Ecto neural progenitor cell (in vitro differentiated cells): ENCODE results near the gene SOWAHC.
"Not testable (repeated sequence)": the region's sequence is repeated elsewhere in the genome, so short reads cannot be mapped to it uniquely, and the experiment has no call there.

ENCODE experiments used
- DNase-seq: peaks from one replicate; pipeline ENCODE4 v3.0.0-alpha.2; 2018; ENCODE audit warnings: low spot score

SOWAHC gene

DNA sequence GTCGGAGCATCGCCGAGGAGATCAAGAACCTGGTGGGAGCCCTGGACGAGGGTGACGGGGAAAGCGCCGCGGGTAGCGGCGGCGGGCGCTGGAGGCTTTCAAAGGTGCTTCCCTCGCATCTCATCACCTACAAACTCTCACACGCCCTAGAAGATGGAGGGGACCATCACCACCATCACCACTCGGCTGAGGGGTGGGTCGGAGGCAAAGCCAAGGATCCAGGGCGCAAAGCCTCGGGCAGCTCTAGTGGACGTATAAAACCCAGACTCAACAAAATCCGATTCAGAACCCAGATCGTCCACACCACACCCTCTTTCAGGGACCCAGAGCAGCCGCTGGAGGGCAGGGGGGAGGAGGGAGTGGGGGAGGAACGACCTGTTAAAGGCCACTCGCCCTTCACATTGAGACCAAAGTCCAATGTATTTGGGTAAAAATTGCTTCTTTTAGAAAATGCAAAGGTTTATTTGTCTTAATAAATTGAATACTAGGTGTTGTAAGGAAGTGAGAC lies 1.5 kb downstream of the SOWAHC start:
- no peak for DNase-seq

DNA sequence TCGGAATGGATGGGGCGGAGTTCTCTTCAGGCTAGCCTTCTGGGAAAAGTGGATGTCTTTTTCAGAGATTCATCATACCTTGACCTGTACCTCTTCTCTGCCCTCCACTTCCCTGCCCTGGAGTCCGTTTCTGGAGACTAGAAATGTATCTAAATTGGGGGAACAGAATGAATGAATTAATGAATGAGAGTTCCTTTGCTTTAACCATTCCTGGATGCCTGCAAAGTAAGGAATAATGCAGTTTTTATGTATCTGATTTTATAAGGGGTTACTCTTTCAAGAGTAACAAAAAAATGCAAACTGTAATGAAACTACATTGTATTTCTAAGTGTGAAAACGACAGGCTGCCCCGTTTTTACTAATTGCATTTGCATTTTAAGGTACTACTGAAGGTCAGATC lies 2.0 kb downstream of the SOWAHC start:
- no peak for DNase-seq

DNA sequence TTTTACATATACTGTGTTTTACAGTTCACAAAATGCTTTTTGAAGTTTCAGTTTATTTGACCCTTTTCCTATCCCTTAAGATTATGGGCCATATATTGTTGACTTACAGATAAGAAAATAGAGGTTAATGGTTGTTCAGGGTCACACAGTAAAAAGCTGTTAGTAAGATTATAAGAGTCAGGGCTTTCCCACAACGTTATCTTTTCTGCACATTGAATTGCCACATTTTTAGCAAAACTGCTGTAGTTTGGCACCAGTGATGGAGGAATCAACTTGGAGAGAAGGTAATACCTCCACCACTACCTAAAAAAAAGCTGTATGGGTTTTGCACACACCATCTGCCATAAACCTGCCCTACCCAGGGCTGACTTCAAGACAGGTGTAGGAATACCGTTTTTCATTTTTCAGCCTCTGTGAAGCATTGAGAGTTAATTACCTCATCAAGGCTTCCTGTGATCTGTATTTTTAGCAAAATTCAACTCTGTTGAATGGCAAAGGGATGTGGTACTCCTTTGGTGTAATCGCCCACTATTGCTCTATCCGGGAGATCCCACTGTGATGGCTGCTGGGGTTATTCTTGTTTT lies 5.0 kb downstream of the SOWAHC start:
- DNase-seq, result no peak

DNA sequence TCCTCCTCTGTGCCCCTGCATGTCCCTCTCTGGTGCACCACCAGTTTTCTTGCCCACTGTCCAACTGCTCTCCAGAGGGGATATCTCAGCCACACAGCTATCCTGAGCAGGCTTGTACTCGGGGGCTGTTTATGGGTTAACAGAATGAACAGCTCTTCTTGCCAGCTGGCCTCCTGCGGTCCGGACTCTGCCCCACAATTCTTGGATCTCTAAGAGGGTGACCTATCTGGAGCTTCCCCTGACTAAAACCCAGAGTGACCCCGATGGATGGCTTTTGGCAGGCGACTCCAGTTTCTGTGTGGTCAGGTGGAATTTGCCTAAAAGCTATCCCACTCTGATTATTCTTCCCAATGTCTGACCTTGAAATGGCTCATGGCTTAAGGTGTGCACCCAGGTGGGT lies 9.1 kb downstream of the SOWAHC start:
- DNase-seq, result no peak

DNA sequence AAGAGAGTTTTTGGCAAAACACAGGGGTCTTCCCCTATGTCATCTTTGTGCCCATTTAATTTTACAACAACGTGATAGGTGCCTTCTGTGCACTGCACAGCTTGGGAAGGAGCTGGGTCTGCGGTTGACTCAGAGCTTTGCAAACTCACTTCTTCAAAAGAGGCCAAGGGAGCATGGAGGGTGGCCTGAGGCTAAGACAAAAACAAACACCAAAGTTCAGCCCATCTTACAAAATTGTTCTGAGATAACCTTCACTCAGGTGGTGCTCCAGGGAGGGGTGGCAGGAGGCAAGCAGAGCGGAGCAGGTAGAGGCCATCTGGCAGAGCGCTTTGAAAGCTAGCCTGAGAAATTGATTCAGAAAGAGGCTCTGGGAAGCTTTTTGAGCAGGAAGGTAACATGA lies 9.8 kb downstream of the SOWAHC start:
- DNase-seq, result no peak

DNA sequence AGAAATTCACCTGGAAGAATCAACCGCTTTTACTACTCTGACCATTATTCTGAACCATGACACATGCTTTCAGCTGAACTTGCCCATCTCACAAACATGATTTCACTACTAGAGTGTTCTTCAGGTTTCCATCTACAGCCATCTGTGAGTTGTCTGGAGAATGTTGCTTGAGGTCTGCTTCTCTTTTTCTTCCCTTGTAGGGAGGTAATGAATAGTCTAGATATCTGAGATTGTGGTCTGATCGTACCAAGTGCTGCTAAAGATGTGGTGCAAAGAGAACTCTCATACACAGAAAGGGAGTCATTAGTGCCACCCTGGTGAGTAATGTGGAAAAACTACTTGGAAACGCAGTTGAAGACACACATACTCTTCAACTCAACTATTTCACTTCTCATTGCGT lies 10.2 kb downstream of the SOWAHC start:
- no peak for DNase-seq

DNA sequence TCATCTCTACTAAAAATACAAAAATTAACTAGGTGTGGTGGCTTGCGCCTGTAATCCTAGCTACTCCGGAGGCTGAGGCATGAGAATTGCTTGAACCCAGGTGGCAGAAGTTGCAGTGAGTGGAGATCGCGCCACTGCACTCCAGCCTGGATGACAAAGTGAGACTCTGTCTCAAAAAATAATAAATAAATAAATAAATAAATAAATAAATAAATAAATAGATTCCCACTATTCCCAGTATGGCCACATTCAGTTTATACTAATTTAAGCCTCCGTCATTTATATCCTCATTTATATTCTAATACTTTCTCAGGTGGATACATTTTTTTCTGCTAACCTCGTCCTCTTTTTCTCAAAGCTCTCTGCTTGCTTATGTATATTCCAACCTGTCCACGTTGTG lies 14.2 kb downstream of the SOWAHC start:
- not testable (repeated sequence) for DNase-seq

DNA sequence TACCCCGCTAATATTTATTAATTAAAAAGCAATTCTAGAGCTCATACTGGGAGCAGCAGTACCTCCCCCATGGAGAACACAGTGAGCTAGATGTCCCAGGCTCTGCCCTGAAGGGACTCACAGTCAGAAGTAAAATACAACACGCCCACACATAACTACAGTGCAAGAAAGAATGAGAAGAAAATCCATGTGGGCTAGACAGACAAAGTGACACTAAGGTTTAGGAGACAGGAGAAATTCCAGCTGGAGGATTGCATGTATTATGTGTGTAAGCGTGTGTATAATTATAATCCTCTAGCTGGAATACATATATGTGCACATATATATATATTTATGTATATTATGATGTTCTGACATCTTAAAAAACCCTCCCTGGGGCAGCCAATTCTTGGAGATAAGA lies 15.7 kb downstream of the SOWAHC start:
- DNase-seq, result no peak

DNA sequence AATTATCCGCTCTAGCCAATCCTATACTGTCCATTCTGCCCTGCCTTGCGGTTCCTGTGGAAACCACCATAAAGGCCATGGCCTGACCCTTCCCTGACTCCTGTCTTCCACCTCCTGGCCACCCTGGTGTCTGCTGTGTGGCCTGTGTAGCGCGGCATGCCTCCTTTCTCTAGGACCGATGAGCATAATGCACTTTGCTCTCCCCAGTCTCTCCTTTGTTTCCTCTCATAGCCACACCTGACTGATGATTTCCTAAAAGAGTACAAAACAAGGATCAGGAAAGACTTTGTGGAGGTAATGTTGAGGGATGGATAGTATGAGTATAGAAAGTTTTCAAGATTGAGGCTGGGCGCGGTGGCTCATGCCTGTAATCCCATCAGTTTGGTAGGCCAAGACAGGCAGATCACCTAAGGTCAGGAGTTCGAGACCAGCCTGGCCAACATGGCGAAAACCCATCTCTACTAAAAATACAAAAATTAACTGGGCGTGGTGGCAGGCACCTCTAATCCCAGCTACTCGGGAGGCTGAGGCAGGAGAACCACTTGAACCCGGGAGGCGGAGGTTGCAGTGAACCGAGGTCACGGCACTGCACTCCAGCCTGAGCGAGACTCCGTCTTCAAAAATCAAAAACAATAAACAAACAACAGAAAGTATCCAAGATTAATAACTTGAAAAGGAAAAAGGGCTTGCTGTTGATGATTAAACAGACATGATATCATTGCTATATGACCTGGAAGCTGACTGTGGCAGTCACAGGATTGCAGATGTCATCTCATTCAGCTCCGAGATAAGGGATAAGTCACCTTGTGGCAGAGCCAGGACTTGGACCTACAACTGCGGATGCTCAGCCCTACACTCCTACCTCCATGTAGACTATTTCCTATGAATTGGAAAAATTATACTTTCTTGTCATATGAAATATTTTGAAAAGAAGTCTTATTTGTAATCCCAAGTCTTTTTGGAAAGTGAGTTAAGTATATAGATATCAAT lies 16.6 kb downstream of the SOWAHC start:
- no peak for DNase-seq

DNA sequence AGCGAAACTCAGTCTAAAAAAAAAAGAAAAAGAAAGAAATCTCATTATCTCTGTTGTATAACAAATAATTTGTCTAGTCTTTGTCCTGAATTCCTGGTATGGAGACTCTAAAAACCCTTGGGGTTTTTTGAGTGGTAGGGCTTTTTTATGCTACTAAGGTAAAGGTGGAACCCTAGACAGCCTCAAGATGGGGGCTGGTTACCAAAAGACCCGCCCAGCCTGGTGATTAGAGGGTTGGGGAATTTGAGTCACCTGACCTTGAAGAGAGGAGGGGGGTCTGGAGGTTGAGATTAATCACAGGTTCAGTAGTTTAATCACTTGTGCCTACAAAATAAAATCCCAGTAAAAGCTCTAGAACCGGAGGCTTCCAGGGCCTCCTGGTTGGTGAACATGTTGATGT lies 17.6 kb downstream of the SOWAHC start:
- DNase-seq, result no peak

DNA sequence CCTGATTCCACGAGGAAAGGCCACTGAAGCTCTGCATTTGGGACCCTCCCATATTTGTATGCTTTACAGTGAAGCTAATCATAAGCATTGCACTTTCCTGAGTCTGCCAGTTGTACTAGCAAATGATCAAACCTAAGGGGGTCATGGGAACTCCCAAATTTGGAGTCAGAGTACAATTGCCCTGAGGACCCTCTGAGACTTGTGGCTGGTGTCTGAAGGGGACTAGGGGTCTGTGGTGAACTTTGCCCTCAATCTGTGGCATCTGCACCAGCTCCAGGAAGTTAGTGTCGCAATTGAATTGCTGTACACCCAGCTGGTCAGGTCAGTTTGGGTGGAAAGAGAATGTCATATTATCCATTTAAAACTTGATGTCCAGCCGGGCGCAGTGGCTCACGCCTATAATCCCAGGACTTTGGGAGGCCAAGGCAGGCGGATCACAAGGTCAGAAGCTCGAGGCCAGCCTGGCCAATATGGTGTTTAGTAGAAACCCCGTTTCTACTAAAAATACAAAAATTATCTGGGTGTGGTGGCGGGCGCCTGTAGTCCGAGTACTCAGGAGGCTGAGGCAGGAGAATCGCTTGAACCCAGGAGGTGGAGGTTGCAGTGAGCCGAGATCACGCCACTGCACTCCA lies 18.1 kb downstream of the SOWAHC start:
- no peak for DNase-seq

DNA sequence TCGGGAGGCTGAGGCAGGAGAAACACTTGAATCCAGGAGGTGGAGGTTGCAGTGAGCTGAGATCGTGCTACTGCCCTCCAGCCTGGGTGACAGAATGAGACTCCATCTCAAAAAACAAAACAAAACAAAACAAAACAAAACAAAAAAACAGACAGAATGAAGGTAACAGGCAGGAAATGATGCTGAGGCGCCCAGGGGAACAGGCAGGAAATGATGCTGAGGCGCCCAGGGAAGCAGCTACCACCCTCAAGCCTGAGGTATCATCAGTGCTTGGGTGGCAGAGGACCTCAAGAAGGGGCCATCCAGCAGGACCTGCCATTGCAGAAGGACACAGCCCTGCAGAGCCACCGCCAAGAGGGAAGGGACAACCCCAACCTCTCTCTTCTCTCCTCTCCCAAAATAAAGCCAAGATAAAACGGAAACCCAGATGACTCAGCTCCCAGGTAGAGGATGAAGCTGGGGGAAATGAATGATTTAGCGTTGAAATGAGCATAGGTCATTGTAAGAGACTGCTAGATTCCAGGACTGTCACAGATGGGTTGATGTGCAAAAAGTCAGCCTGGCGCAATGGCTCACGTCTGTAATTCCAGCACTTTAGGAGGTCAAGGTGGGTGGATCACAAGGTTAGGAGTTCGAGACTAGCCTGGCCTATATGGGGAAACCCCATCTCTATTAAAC lies 19.3 kb downstream of the SOWAHC start:
- DNase-seq, result no peak

DNA sequence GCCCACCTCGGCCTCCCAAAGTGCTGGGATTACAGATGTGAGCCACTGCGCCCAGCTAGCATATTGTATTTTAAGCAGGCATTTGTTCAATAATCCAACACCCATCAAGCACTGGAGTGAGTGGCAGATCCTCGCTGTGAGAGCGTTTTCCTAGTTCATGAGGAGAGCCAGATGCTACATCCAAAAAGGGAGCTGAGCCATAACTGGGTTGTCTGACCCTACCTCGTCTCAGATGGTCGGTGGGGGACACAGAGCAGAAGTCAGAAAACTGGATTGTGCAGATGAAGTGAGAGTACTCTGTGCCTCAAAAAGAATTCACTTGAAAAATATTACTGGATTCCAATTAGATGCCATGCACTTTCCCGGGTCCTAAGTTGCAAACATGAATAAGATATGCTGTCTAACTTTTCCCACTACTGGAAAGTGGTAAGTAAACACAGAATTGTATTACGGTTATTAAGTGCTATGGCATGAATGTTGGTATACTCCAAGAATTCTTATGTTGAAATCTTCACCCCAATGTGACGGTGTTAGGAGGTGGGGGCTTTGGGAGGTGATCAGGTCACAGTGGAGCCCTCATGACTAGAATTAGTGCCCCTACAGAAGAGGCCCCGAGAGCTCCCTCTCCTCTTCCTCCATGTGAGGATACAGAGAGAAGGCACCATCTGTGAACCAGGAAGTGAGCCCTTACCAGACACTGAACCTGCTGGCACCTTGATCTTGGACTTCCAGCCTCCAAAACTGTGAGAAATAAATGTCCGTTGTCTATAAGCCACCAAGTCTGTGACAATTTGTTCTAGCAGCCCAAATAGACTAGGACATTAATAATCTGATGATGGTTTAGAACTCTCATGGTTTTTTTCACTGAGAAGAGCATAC lies 21.5 kb downstream of the SOWAHC start:
- no peak for DNase-seq

DNA sequence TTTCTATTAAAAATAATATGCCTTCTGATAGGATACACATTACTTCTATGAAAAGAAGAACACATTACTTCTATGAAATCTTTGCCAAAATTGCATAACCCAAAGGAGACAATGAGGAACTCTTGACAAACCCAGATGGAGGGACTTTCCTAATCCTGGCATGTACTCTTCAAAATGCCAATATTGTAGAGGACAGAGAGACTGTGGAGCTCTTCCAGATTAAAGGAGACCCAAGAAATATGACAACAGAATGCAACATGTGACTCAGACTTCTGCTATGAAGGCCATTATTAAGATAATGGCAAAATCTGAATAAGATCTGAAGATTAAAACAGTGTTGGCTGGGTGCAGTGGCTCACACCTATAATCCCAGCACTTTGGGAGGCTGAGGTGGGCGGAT lies 22.2 kb downstream of the SOWAHC start:
- DNase-seq, result no peak

DNA sequence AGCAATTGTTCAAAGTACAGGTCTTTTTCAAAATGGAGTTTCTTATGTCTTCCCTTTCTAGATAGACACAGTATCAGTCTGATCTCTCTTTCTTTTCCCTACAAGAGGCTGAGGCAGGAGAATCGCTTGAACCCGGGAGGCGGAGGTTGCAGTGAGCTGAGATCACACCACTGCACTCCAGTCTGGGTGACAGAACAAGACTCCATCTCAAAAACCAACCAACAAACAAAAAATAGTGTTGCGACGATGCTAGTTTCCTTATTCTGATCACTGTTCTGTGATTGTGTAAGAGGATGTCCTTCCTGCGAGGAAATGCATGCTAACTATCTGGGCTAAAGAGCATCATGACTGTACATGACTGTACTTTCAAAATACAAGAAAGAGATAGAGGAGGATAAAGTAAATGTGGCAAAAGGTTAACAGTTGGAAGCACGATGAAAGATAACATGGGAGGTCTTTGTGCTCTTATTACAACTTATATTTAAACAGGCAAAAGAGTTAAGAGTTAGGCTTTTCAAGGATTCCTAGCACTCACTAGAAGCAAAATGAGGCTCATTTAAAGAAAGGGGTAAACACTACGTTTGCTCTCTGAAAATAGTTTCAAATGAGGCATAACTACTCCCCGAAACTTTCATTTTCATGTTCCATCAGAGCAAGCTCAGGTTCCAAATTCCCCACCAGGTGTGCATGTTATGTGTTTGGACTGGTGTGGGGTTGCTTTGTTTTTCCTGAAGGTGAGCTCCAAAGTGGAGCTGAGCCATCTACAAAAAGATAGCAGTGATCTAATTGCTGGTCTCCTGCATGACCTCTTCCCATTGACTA lies 23.8 kb downstream of the SOWAHC start:
- DNase-seq, result no peak

DNA sequence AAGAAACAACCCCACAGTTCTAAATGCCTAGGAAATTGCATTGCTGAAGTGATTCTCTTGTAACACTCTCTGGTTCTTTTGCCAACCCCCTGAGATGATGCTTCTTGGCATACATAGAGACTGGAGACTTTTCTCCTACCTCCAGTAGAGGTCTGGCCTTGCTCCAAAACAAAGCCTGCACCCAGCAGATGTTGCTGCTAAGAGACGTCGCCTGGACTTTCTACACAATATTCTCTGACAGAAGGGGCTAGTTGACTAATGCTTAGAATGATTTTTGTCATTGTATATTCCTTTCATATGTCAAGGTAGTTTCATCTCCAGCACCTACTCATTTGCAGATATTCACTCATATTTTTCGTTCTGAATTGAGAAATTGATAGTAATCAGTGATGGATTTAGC lies 24.6 kb downstream of the SOWAHC start:
- DNase-seq, result no peak

DNA sequence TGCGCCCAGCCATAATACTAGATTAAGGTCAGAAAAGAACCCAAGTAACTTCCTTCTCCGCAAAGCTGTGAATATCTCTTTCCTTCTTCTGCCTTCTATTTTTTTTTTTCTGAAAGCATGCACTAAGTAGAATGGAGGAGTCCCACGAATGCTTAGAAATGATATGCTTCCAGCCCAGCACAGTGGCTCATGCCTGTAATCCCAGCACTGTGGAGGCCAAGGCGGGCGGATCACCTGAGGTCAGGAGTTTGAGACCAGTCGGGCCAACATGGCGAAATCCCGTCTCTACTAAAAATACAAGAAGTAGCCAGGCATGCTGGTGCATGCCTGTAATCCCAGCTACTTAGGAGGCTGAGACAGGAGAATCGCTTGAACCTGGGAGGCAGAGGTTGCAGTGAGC lies 25.8 kb downstream of the SOWAHC start:
- not testable (repeated sequence) for DNase-seq

DNA sequence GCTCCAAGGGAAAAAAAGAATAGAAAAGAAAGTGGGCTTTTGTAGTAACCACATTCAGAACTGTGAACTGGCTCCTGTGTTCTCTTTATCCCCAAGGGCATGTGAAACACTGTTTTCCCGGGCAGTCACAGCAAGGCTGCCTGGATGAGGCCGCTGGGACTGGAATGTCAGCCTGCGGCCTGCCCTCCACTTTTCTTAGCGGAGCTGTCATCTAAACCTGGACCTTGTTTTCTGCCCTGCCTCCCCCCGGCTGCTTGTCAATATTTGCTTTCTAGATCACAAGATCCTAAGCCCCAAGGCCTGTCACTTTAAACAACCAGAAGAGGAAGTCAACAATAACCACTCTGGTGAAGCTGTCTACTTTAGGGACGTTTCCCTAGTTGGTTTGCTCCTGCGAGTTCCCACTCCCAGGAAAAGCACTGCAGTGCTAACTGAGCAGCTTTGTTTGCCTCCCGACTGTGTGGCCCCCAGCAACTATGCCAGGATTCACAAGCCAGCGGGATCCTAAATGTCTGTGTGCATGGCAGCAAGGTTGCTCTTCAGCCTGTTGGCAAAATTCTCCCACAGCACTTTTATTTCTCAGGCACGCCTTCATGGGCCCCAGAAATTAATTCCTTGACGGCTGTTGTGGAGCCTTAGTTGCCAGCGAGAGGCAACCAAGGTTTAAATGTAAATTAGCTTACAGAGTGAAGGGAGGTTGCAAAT lies 30.6 kb downstream of the SOWAHC start:
- DNase-seq, result peak; percentile 68

DNA sequence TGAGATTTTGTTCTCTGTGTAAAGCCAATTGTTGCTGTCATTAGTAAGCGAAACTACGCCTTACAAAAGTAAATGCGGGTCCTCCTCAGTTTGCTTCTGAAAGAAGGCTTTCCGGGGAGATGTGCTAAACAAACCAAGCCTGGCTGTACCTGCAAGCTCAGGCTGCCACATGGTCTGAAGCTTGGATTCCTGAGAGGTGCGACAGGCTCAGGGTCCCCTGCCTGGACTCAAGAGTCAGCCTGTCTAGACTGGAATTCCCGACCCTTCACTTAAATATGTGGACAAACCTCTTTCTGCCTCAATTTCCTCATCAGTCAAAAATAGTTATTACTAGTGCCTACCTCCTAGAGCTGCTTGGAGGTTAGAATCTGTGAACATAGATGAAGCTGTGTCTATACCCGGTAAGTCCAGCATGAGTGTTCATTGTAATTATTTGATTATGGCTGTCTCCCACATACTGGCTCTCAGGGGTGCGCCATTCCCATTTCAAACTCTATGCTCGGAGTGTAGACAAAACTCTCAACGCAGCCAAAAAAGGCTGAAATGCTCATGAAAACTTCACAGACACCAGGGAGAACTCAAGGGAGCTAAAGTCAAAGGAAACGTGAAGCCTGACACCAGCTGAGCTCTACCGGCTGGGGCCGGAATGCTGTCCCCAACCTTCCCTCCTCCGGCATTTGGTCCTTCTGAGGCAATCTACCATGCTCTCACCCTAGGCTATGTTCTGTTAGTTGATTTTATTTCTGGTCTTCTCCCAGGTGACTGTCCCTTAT lies 31.4 kb downstream of the SOWAHC start:
- DNase-seq, result no peak
